Stomach smooth muscle (tissue), 2 donors: ENCODE data around the gene MPDU1.

Source experiments
- H3K27ac ChIP-seq: one replicate; pipeline ENCODE4 v1.7.0; 2013; ENCODE audit warnings: mild to moderate bottlenecking, low read length, inconsistent platforms
- H3K27me3 ChIP-seq, 2 donors: one replicate each; pipeline ENCODE4 v1.7.0; 2013; ENCODE audit warnings: low read length in 2 of 2; ENCODE audit not compliant: insufficient read depth in 2 of 2, control insufficient read depth in 1 of 2
- H3K36me3 ChIP-seq, 2 donors: one replicate each; pipeline ENCODE4 v1.7.0; 2013; ENCODE audit warnings: low read length in 2 of 2; ENCODE audit not compliant: control insufficient read depth in 2 of 2, insufficient read depth in 2 of 2
- H3K4me1 ChIP-seq: one replicate; pipeline ENCODE4 v1.7.0; 2013; ENCODE audit warnings: low read length; ENCODE audit not compliant: control insufficient read depth, insufficient read depth
- H3K4me3 ChIP-seq, 2 donors: one replicate each; pipeline ENCODE4 v1.7.0; 2013; ENCODE audit warnings: low read length in 2 of 2
- H3K9ac ChIP-seq, 2 donors: one replicate each; pipeline ENCODE4 v1.7.0; 2013; ENCODE audit warnings: low read length in 2 of 2, mild to moderate bottlenecking in 1 of 2
- H3K9me3 ChIP-seq, 2 donors: one replicate each; pipeline ENCODE4 v1.7.0; 2013; ENCODE audit warnings: low read length in 2 of 2; ENCODE audit not compliant: control insufficient read depth in 2 of 2
- donor health status: healthy.
- donor health status: Pancreatic carcinoma.

Gene MPDU1

DNA sequence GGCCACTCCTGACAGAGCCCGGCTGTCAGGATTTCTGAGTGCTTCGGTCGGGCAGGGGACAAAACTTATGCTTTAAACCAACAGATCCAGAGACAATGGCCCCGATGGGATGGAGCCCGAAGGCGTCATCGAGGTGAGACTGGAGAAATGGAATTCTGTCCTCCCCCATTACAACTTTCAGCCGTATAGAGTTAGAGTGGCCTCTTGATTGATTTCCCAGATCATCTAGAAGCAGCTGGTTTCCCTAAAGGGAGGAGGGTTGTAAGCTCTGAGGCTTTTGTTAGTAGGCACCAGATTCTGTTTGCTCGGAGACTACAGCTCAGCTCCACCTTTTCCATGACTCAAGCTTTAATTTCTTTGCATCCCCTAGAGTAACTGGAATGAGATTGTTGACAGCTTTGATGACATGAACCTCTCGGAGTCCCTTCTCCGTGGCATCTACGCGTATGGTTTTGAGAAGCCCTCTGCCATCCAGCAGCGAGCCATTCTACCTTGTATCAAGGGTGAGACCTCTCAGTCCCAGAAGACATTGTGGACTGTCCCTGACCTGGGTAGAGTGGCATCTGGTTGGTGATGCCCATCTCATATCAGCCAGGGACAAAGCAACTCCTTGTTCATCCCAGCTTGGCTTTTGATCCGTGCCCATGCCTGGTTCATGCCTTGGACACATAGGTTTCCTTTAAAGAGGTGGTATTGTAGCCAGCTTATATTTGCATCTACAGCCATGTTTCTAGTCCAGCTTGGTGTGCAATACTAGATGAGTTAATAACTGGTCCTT is 9.3 kb upstream of the MPDU1 start:
- Histone ChIP-seq H3K27ac (peak overlapping the region; percentile 98), H3K27me3 (no peaks in the 10 kb centered on the region), H3K4me3 (peak overlapping the region; percentile 91 to 96), H3K4me1 (peaks cover 34% of the 10 kb centered on the region), H3K9me3 (no peaks in the 10 kb centered on the region), H3K9ac (peak overlapping the region; percentile 29 to 100), H3K36me3 (peaks cover 55 to 67% of the 10 kb centered on the region in 2 donors)

- no peak overlapping the region for H3K9ac ChIP-seq
- H3K27ac ChIP-seq: no peak overlapping the region
- no peaks in the 10 kb centered on the region for H3K27me3 ChIP-seq
- no peaks in the 10 kb centered on the region for H3K9me3 ChIP-seq
- H3K36me3 ChIP-seq: peaks cover 46 to 61% of the 10 kb centered on the region in 2 donors
- no peak overlapping the region for H3K4me3 ChIP-seq
- peaks cover 39% of the 10 kb centered on the region for H3K4me1 ChIP-seq
Observed at GRCh38 chr17:7575481-7575883, 8.2 kb upstream of the MPDU1 start.

GRCh38 chr17:7575959-7576358 is 7.7 kb upstream of the MPDU1 start:
- Histone ChIP-seq H3K4me1 (peaks cover 40% of the 10 kb centered on the region), H3K36me3 (peaks cover 41 to 59% of the 10 kb centered on the region in 2 donors), H3K4me3 (no peak overlapping the region), H3K27ac (no peak overlapping the region), H3K27me3 (no peaks in the 10 kb centered on the region), H3K9ac (no peak overlapping the region), H3K9me3 (no peaks in the 10 kb centered on the region)

DNA sequence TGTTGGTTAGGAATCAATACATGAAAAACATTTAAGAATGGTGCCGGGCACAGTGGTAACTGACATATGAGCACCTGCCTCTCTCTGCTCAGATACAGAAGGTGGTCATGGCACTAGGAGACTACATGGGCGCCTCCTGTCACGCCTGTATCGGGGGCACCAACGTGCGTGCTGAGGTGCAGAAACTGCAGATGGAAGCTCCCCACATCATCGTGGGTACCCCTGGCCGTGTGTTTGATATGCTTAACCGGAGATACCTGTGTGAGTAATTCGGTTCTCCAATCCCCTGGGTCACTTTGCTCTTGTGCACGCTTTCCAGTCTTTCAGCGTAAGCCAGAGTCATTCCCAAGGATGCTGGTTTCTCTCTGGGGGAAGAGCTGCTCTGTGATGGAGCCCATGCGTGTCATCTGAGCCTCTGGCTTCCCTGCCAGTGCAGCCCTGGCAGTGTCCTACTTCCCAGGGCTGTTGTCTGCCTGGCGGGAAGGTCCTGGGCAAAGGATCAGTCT is 7.2 kb upstream of the MPDU1 start:
- H3K36me3 ChIP-seq: peaks cover 37 to 54% of the 10 kb centered on the region in 2 donors
- no peaks in the 10 kb centered on the region for H3K9me3 ChIP-seq
- peaks cover 42% of the 10 kb centered on the region for H3K4me1 ChIP-seq
- no peak overlapping the region for H3K4me3 ChIP-seq
- H3K27me3 ChIP-seq: no peaks in the 10 kb centered on the region
- H3K27ac ChIP-seq: no peak overlapping the region
- no peak overlapping the region for H3K9ac ChIP-seq

GRCh38 chr17:7577327-7578199 is 6.1 kb upstream of the MPDU1 start:
- Histone ChIP-seq H3K4me3 (no peak overlapping the region), H3K9me3 (no peaks in the 10 kb centered on the region), H3K9ac (no peak overlapping the region), H3K4me1 (peaks cover 41% of the 10 kb centered on the region), H3K36me3 (peaks cover 37 to 54% of the 10 kb centered on the region in 2 donors), H3K27me3 (no peaks in the 10 kb centered on the region), H3K27ac (peak overlapping the region; percentile 11)

GRCh38 chr17:7579001-7579833 is 4.4 kb upstream of the MPDU1 start, which contains the start of gene CD68:
CD68 (plus strand) TSS chr17:7579638; CDS start chr17:7579678, 40 bp downstream.
- Histone ChIP-seq H3K27me3 (no peaks in the 10 kb centered on the region), H3K4me3 (peak within 1 kb of the TSS in 1 of 2 donors; percentile 47), H3K36me3 (peaks cover 37 to 50% of the 10 kb centered on the region in 2 donors), H3K9me3 (no peaks in the 10 kb centered on the region), H3K4me1 (peaks cover 47% of the 10 kb centered on the region), H3K27ac (peak within 1 kb of the TSS; percentile 67), H3K9ac (peak within 1 kb of the TSS; percentile 47 to 51)

GRCh38 chr17:7579834-7580603 is 3.6 kb upstream of the MPDU1 start:
- Histone ChIP-seq H3K4me1 (peaks cover 47% of the 10 kb centered on the region), H3K9me3 (no peaks in the 10 kb centered on the region), H3K4me3 (peak overlapping the region in 1 of 2 donors; percentile 47), H3K9ac (peak overlapping the region; percentile 47 to 51), H3K27ac (peak overlapping the region; percentile 67), H3K36me3 (peaks cover 31 to 42% of the 10 kb centered on the region in 2 donors), H3K27me3 (no peaks in the 10 kb centered on the region)

DNA sequence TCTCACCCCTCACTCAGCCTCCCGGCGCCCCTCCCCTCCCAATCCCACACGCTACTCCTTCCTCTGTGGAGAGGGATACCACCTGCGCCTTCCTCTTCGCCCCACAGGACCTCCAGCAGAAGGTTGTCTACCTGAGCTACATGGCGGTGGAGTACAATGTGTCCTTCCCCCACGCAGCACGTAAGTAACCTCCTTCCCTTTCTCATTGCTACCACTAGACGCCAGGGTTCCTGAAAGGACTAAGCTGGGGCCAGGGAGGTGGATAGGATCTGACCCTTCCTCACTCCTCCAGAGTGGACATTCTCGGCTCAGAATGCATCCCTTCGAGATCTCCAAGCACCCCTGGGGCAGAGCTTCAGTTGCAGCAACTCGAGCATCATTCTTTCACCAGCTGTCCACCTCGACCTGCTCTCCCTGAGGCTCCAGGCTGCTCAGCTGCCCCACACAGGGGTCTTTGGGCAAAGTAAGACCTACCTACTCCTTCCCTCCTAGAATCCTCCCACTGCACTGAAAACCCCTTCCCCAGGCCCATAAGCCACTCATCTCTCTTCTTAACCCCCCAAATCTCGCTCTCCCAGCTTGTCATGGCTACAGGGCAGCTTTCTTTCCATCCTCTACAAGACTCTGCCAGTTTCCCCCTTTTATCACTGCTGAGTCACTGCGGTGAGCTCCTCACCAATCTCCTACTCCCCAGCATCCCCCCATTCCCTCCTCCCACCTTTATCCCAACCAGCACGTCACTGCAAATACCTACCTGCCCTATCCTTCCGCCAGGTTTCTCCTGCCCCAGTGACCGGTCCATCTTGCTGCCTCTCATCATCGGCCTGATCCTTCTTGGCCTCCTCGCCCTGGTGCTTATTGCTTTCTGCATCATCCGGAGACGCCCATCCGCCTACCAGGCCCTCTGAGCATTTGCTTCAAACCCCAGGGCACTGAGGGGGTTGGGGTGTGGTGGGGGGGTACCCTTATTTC is 2.8 kb upstream of the MPDU1 start:
- Histone ChIP-seq H3K9ac (no peak overlapping the region), H3K4me1 (peaks cover 43% of the 10 kb centered on the region)

More for the DNA sequence above, 2.8 kb upstream of the MPDU1 start:
- H3K9me3 ChIP-seq: no peaks in the 10 kb centered on the region
- peak overlapping the region in 1 of 2 donors; percentile 47 for H3K4me3 ChIP-seq
- peak overlapping the region; percentile 67 for H3K27ac ChIP-seq
- H3K27me3 ChIP-seq: no peaks in the 10 kb centered on the region
- peaks cover 23 to 35% of the 10 kb centered on the region in 2 donors for H3K36me3 ChIP-seq
